Measurements from ENCODE around the gene BROX.
"Not testable (repeated sequence)": the region's sequence is repeated elsewhere in the genome, so short reads cannot be mapped to it uniquely, and the experiment has no call there.

The BROX gene, protein sequence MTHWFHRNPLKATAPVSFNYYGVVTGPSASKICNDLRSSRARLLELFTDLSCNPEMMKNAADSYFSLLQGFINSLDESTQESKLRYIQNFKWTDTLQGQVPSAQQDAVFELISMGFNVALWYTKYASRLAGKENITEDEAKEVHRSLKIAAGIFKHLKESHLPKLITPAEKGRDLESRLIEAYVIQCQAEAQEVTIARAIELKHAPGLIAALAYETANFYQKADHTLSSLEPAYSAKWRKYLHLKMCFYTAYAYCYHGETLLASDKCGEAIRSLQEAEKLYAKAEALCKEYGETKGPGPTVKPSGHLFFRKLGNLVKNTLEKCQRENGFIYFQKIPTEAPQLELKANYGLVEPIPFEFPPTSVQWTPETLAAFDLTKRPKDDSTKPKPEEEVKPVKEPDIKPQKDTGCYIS

DNA sequence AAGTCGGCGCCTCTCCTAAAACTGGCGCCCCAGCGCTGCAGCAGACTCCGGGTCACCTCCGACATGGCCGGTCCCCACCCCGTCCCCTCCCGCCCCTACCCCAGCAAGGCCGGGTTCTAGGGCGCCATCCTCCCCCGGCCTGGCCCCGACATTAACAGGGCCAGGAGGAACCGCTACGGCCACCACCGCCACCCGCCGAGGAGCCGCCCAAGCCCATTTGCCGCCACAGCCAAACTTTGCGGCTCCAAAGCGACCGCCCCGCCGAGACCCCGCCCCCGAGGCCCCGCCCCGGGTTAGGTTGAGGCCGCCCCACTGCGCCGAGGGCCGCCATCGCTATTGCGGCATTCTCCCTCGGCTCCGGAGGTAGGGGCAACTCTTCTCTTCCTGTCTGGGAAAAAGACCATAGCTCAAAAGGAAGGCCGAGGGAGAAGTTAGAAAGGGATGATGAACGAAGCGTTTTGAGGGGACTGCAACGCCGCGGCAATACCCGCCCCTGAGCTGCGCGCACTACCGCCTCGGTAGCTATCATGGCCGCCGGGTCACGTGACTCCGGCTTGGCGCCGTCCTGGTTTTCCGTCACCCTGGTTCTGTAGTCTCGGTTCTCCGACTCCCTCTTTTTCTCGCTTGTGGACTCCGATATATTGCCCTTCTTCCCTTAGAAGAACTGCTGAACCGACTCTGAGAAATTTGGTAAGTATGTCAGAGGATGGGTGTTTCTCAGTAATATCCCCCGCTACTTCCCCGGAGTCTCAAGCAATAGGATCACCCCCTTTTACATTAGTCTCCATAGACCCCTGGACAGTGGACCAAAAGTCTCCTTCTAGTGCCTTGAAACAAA is at the start of gene BROX, which contains the start of gene AIDA:
Gene BROX (plus strand): TSS at position 312 of the 838 bp plus-strand sequence. CDS start 3,136 bp downstream, outside the sequence.
Gene AIDA (minus strand): TSS at position 239 of the 838 bp plus-strand sequence. CDS start 174 bp downstream, at position 65.
- DNase-seq: peak; percentile 88

GRCh38 chr1:222663431-222663934 is 48.9 kb upstream of the BROX start:
- DNase-seq: no peak

DNA sequence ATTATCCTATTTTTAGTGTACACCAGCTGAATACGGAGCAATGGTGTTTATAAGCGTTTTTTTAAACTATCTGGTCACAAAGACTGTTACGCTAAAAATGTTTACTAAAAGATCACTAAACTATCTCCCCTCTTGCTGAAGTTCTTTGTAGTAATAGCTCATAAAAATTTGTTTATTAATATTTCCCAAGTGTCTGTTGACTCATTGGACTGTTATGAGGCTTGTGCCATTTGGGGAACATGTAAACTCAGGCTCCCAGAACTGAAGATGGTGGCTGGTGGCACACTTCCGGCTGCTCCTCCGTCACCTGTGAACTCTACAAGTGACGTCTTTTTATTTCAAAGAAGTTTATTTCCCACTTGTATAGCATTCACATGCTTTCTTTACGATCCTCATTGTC is 46.4 kb upstream of the BROX start:
- no peak for DNase-seq

DNA sequence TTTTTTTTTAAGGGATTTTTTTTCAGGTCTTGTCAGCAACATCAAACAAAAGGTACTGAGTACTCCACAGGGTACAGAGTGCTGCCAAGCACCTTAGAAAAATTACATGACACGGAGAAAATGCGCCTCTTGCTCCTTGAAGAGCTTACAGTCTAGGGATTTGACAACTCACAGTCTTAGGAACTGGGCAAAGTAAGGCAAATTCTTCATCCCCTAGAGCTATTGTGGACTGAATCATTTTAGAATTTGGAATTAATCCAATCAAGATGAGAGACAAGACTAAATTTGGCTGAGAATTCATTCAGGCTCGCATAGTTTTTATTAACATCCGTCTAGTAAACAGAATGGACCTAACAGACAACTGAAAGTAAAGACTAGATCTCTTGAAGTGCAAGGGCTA is 44.2 kb upstream of the BROX start:
- not testable (repeated sequence) for DNase-seq

GRCh38 chr1:222669107-222669506 is 43.3 kb upstream of the BROX start:
- not testable (repeated sequence) for DNase-seq

DNA sequence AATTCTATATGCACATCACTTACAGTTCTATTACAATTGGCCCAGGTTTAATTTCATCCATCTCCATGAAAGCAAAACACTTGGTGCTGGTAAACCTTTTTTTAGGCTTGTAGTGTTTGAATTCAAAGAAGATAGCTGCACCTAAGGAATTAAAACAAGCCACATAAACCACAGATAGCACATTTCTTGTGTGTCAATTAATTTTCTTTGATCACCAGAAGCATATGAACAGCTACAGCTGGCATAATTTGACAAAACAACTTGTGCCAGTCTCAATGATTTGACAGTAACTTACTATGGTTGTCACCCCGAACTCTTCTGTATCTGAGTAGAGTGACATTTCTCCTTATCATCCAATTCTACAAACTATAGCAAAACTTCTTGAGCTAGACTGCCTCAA is 42.3 kb upstream of the BROX start:
- no peak for DNase-seq

GRCh38 chr1:222680080-222680479 is 32.3 kb upstream of the BROX start:
- DNase-seq: no peak

DNA sequence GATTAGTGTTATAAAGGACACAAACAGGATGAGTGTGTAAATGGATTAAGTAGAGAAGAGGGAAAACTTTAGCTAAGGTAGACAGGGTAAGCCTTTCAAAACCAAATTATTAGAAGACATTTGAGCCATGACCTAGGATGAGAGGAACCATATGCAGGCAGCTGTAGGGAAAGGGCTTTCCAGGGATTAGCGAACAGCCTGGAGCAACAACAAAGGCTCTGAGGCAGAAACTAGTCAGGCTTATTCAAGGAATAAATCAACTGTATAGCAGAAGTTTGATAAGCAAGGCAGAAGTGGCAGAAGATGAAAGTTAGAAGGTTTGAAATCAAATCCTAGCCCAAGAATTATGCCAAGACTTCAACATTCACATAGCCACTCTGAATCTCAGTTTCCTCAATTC is 21.3 kb upstream of the BROX start:
- DNase-seq: no peak

GRCh38 chr1:222694927-222695326 is 17.4 kb upstream of the BROX start:
- DNase-seq: no peak

DNA sequence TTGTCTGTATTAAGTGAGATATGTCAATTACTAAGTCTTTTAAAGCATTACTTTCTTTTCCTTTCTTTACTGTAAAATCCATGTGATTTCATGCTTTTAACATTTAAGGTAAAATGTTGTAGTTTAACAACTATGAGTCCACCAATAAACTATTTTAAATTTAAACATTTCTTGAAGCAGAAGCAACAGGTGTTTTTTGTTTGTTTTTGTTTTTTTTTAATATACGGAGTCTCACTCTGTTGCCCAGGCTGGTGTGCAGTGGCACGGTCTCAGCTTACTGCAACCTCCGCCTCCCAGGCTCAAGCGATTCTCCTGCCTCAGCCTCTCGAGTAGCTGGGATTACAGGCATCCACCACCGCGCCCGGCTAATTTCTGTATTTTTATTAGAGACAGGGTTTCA is 15.6 kb upstream of the BROX start:
- DNase-seq: no peak

GRCh38 chr1:222697203-222697602 is 15.2 kb upstream of the BROX start:
- no peak for DNase-seq

- DNase-seq: no peak
These were observed 14.5 kb upstream of the BROX start for GRCh38 chr1:222697826-222698225.

DNA sequence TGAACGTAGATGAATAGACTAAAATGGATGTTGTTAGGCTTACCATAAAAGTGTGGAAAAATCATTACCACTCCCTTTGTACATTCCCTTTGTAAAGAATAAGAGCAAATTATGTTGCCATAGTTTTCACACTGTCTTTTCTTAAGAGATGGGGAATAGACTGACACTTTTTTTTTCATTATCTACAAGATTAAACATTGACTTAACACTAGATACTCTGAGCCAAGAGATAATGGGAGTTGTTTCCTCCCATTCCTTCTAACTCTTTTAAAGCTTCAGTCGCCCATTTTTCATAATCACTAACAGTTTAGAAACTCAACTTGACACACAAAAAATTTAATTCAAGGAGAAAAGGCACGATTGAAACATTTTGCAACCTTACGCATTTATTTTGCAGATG is 10.2 kb upstream of the BROX start:
- DNase-seq: peak; percentile 12

- no peak for DNase-seq
These were observed 8.1 kb upstream of the BROX start for GRCh38 chr1:222704260-222704659.

GRCh38 chr1:222706815-222707214 is 5.5 kb upstream of the BROX start:
- DNase-seq: no peak

DNA sequence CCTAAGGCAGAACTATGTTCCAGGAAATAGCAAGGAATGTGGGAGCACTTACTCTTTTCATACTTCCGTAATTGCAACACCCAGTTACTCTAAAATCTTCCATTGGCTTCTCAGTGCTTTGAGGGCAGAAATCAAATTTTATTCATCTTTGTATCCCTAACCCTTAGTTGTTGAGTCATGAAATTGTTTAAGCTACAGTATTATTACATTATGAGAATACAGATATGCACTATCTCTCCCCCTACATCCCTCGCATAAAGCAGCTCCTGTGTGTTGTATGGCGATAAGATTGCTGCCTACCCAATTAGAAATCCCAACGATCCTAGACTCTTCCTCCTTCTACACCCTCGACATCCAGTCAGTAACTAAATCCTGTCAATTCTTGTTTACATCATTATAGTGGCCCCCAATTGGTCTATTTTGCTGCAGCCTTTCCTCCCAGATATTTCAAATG is 2.6 kb upstream of the BROX start:
- DNase-seq: no peak

- peak; percentile 81 for DNase-seq
These were observed 778 bp upstream of the BROX start for GRCh38 chr1:222711319-222712252.

DNA sequence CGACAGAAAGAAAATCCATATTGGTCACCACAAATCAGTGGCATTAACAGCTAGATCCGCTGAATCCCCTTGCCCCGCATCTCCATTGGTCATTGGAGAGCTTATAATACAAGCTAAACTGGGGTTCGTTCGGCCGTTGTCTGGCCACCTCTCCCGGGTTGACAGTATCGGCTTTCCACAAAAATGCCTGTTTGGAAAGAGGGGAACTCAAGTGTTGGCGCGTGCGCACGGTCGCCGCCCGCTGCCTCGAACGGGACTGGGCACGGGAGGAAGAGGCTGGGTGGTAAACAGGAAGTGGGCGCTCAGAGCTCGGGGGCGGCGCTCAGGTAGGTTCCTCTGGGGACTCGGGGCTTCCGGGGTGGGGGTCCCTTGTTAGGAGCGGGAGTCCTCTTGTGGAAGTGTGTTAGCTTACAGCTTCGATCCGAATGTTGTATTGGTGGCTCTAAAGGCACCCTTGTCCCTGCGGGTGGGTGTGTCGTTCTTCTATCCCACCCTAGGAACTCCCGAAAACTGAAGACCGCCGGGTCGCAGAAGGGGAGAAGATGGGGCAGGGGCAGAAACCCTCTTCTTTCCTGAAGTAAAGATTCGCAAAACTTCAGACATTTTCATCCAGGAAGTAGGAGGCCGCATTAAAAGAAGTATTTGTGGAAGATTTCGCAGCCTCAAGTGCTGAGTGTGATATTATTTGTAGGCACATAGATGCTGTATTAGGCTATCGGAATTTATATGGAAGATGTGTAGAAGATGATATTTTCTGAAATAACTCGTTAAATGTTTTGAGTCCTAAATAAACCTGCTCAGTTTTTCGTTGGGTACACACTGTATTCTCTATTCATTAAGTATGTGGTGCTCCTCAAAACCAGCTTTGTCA is 962 bp downstream of the BROX start:
- DNase-seq: peak; percentile 94

- no peak for DNase-seq
These were observed 4.0 kb downstream of the BROX start for GRCh38 chr1:222716393-222716792.

GRCh38 chr1:222728746-222729145 is 16.4 kb downstream of the BROX start:
- DNase-seq: no peak

GRCh38 chr1:222730866-222731265 is 18.5 kb downstream of the BROX start:
- no peak for DNase-seq
